ENCODE measurements around the gene FRMPD4. TPM values are rescaled to one million over a fixed set of nuclear protein-coding genes. Genes with fewer than 3 reads are reported as not detected.

FRMPD4 gene
- total and polyA plus RNA-seq, 2 of the 13 experiments (the other 11 are each of a cell fraction or from before 2014, with no cell fraction given), result not detected

DNA sequence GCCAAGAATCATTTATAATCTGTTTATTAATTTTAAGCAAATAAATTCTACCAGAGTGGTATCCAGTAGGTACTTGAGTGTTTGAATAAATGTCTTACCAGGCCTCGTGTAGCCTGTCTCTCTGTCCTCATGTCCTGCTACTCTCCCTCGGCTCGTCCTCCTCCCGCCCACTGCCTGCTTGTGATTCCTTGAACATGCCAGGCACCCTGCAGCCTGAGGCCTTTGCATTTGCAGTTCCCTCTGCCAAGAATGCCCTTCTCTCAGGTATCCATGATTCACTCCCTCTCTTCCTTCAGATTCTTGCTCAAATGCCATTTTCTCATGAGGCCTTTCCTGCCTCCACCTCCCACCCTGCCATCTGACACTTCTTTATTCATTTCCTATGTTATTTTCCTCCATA, 443.3 kb downstream of the FRMPD4 start (continued):
- TF ChIP-seq, protein P1, sequence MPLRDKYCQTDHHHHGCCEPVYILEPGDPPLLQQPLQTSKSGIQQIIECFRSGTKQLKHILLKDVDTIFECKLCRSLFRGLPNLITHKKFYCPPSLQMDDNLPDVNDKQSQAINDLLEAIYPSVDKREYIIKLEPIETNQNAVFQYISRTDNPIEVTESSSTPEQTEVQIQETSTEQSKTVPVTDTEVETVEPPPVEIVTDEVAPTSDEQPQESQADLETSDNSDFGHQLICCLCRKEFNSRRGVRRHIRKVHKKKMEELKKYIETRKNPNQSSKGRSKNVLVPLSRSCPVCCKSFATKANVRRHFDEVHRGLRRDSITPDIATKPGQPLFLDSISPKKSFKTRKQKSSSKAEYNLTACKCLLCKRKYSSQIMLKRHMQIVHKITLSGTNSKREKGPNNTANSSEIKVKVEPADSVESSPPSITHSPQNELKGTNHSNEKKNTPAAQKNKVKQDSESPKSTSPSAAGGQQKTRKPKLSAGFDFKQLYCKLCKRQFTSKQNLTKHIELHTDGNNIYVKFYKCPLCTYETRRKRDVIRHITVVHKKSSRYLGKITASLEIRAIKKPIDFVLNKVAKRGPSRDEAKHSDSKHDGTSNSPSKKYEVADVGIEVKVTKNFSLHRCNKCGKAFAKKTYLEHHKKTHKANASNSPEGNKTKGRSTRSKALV (CRISPR knock-in tag; IDR thresholded peaks at IDR 0.05), result no peak
- TF ChIP-seq, protein P2, sequence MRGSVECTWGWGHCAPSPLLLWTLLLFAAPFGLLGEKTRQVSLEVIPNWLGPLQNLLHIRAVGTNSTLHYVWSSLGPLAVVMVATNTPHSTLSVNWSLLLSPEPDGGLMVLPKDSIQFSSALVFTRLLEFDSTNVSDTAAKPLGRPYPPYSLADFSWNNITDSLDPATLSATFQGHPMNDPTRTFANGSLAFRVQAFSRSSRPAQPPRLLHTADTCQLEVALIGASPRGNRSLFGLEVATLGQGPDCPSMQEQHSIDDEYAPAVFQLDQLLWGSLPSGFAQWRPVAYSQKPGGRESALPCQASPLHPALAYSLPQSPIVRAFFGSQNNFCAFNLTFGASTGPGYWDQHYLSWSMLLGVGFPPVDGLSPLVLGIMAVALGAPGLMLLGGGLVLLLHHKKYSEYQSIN (CRISPR knock-in tag; IDR thresholded peaks at IDR 0.05; ENCODE audit: borderline replicate concordance), result no peak
- no peak for TF ChIP-seq ZFP41 (CRISPR knock-in tag; IDR thresholded peaks at IDR 0.05; ENCODE audit: borderline replicate concordance)

DNA sequence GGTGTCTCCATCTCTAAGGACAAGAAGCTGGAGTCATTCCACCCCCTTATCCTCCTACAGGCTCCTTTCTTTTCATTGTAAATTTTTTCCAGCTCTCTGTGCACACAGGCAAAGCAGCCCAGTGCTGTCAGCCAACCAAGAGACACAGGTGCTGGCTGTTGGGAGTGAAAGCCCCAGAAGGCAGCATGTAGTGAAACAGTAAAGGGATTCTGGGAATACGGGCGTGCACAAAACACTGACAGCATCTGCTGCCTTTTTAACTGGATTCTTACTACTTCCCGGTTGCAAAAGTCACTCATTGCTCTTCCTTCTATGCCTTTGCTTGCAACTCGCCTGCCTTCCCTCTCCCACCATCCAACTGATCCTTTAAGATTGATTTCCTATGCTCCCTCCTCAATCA, 444.4 kb downstream of the FRMPD4 start:
- H4K20me1 ChIP-seq (ENCODE audit: insufficient read depth, low read length), result no peaks in the 10 kb centered on the region
- H3K36me3 ChIP-seq (replicated peaks in 1 of 2; ENCODE audit: control insufficient read depth in 1 of 2, insufficient read depth in 2 of 2, low read length in 2 of 2), result no peaks in the 10 kb centered on the region
- TF ChIP-seq RNF2 (conservative IDR thresholded peaks at IDR 0.05; ENCODE audit: low read depth) (no peak), HOXA5 (CRISPR knock-in tag; IDR thresholded peaks at IDR 0.05) (no peak), TEAD2 (CRISPR knock-in tag; IDR thresholded peaks at IDR 0.05) (no peak)
- no peak overlapping the region for H3K4me3 ChIP-seq (replicated peaks in 1 of 3; ENCODE audit: insufficient read depth in 1 of 3, low read depth in 2 of 3, low read length in 3 of 3)
- no peak for ATAC-seq
- no peak overlapping the region for H3K27ac ChIP-seq (ENCODE audit: extremely low read length, insufficient read depth, low read length)
- no peaks in the 10 kb centered on the region for H3K79me2 ChIP-seq (ENCODE audit: insufficient read depth, low read length)
- no peaks in the 10 kb centered on the region for H3K9me3 ChIP-seq (ENCODE audit: low read length)
- no peak overlapping the region for H2AFZ ChIP-seq (ENCODE audit: low read length)
- WGBS (ENCODE audit: low lambda C conversion rate), result 28% methylated on average over 3 of the region's 4 CpGs
- CTCF ChIA-PET (ENCODE audit: low intra/inter-chr PET ratio, low total read pairs), result no interaction called here
- in situ Hi-C loops (cut with HindIII; ENCODE audit: extremely low pct_ligation_motif_present, low pct_unique_long_range_greater_than_20kb), result no loop called here
- no TSS peak for BruUV-seq (replicated peaks)
- no peak overlapping the region for H3K4me2 ChIP-seq (ENCODE audit: low read depth, low read length)
- H3K9ac ChIP-seq (ENCODE audit: insufficient read depth, low read depth, low read length), result no peak overlapping the region
- intact Hi-C loops (cut with micrococcal nuclease; ENCODE audit: unreplicated experiment), result no loop called here
- no peaks in the 10 kb centered on the region for H3K4me1 ChIP-seq (ENCODE audit: insufficient read depth, low read length)
- FAIRE-seq, result no peak
- H3K27me3 ChIP-seq (ENCODE audit: control insufficient read depth in 1 of 2, insufficient read depth in 2 of 2, low read length in 2 of 2), result no peaks in the 10 kb centered on the region
- POLR2A ChIA-PET, result no interaction called here
- DNase-seq (ENCODE audit: low spot score), result no peak

Data from HepG2 (cell line).